HepG2 (cell line): ENCODE results near the gene PSMD5. TPM values are rescaled to one million over a fixed set of nuclear protein-coding genes. Genes with fewer than 3 reads are reported as not detected.

Experiments
- CEBPB ChIP-seq: IDR thresholded peaks from 2 replicates; pipeline ENCODE4 v1.6.1; 2011; ENCODE audit warnings: low read depth, low read length, improper control_type of control experiment, borderline replicate concordance
- HOXA5 ChIP-seq: sonication (generic); formaldehyde crosslinking; IDR thresholded peaks from 2 replicates; pipeline ENCODE4 v1.4.0; 2020; ENCODE audit warnings: missing genetic modification reagents
- ONECUT2 ChIP-seq: sonication (generic); formaldehyde crosslinking; IDR thresholded peaks from 2 replicates; pipeline ENCODE4 v1.4.0; 2020; ENCODE audit warnings: missing genetic modification reagents
- PHB2 ChIP-seq: fragments of 450-650 bp; IDR thresholded peaks from 2 replicates; pipeline ENCODE4 v1.6.1; 2018; ENCODE audit not compliant: partially characterized antibody
- PPARG ChIP-seq: conservative IDR thresholded peaks from 2 replicates; pipeline ENCODE4 v1.6.1; 2016; ENCODE audit warnings: missing biosample characterization, missing genetic modification reagents
- SNAPC5 ChIP-seq: sonication (generic); formaldehyde crosslinking; IDR thresholded peaks from 2 replicates; pipeline ENCODE4 v1.8.1; 2023; ENCODE audit warnings: mild to moderate bottlenecking, missing genetic modification reagents, borderline replicate concordance
- TFDP2 ChIP-seq: sonication (generic); formaldehyde crosslinking; IDR thresholded peaks from 2 replicates; pipeline ENCODE4 v1.4.0; 2020; ENCODE audit warnings: missing genetic modification reagents
- THAP11 ChIP-seq: IDR thresholded peaks from 2 replicates; pipeline ENCODE4 v1.6.1; 2016; ENCODE audit warnings: missing biosample characterization, missing genetic modification reagents
- ZBTB2 ChIP-seq: sonication (generic); formaldehyde crosslinking; IDR thresholded peaks from 2 replicates; pipeline ENCODE4 v1.8.0; 2022; ENCODE audit warnings: low read depth, missing genetic modification reagents
- ZFP91 ChIP-seq: sonication (generic); formaldehyde crosslinking; IDR thresholded peaks from 2 replicates; pipeline ENCODE4 v1.9.0; 2022; ENCODE audit warnings: missing genetic modification reagents, mild to moderate bottlenecking, borderline replicate concordance
- ZNF281 ChIP-seq: sonication (generic); formaldehyde crosslinking; IDR thresholded peaks from 2 replicates; pipeline ENCODE4 v1.4.0; 2020; ENCODE audit warnings: missing genetic modification reagents, borderline replicate concordance
- ZNF446 ChIP-seq: sonication (generic); formaldehyde crosslinking; IDR thresholded peaks from 2 replicates; pipeline ENCODE4 v1.5.0; 2020; ENCODE audit warnings: mild to moderate bottlenecking, missing genetic modification reagents
- ZNF557 ChIP-seq: sonication (generic); formaldehyde crosslinking; IDR thresholded peaks from 2 replicates; pipeline ENCODE4 v1.4.0; 2020; ENCODE audit warnings: missing genetic modification reagents
- ZNF577 ChIP-seq: sonication (generic); formaldehyde crosslinking; IDR thresholded peaks from 2 replicates; pipeline ENCODE4 v1.4.0; 2020; ENCODE audit warnings: mild to moderate bottlenecking, low read depth, missing genetic modification reagents, borderline replicate concordance
- ZNF589 ChIP-seq: sonication (generic); formaldehyde crosslinking; conservative IDR thresholded peaks from 2 replicates; pipeline ENCODE4 v1.8.0; 2022; ENCODE audit warnings: mild to moderate bottlenecking, moderate library complexity, missing genetic modification reagents
- ZNF776 ChIP-seq: sonication (generic); formaldehyde crosslinking; IDR thresholded peaks from 2 replicates; pipeline ENCODE4 v1.4.0; 2020; ENCODE audit warnings: mild to moderate bottlenecking, missing genetic modification reagents
- ZNF878 ChIP-seq: sonication (generic); formaldehyde crosslinking; IDR thresholded peaks from 2 replicates; pipeline ENCODE4 v1.8.1; 2023; ENCODE audit warnings: mild to moderate bottlenecking, missing genetic modification reagents, moderate library complexity
- ZSCAN22 ChIP-seq: sonication (generic); formaldehyde crosslinking; IDR thresholded peaks from 2 replicates; pipeline ENCODE4 v1.4.0; 2020; ENCODE audit warnings: mild to moderate bottlenecking, missing genetic modification reagents
- polyA plus RNA-seq, 8 experiments: library from polyadenylated mRNA; depleted of rRNA in 3 of 8; stranded (reverse) in 7 of 8; unstranded in 1 of 8; fragments of >200 nt; fragmentation: Illumina TruSeq in 4 of 8; extraction: Trizol in 4 of 8; gene quantifications; 2 replicates each; pipeline versions ENCODE4 v1.2.1 to v1.2.3, GENCODE V29; 2011 to 2016; ENCODE audit warnings: low read depth in 4 of 8, missing spikeins in 1 of 8, mixed read lengths in 1 of 8; ENCODE audit not compliant: insufficient read depth in 1 of 8
- total RNA-seq, 5 experiments: library from RNA; depleted of rRNA; stranded (reverse); fragments of >200 nt; fragmentation: Illumina TruSeq; extraction: Trizol; gene quantifications; 2 replicates each; pipeline ENCODE4 v1.2.3, GENCODE V29; 2016; ENCODE audit warnings: low read depth in 1 of 5
- TF ChIP-seq, protein P1 (sequence below), 2 experiments: sonication (generic) in 1 of 2; formaldehyde crosslinking in 1 of 2; IDR thresholded peaks; 2 replicates each; pipeline versions ENCODE4 v1.4.0 to v1.6.1; 2018 to 2020; ENCODE audit warnings: missing genetic modification reagents in 2 of 2, borderline replicate concordance in 1 of 2, low read depth in 1 of 2, mild to moderate bottlenecking in 1 of 2, missing biosample characterization in 1 of 2

Gene PSMD5
- total and polyA plus RNA-seq, 2 of the 13 experiments (the other 11 are each of a cell fraction or from before 2014, with no cell fraction given): 12.7 to 18.1 TPM

GRCh38 chr9:120792898-120793765 lies 49.6 kb downstream of the PSMD5 start, which contains the start of gene FBXW2 (continued):
- TF ChIP-seq, protein P1, sequence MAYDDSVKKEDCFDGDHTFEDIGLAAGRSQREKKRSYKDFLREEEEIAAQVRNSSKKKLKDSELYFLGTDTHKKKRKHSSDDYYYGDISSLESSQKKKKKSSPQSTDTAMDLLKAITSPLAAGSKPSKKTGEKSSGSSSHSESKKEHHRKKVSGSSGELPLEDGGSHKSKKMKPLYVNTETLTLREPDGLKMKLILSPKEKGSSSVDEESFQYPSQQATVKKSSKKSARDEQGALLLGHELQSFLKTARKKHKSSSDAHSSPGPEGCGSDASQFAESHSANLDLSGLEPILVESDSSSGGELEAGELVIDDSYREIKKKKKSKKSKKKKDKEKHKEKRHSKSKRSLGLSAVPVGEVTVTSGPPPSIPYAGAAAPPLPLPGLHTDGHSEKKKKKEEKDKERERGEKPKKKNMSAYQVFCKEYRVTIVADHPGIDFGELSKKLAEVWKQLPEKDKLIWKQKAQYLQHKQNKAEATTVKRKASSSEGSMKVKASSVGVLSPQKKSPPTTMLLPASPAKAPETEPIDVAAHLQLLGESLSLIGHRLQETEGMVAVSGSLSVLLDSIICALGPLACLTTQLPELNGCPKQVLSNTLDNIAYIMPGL (CRISPR knock-in tag; IDR thresholded peaks at IDR 0.05; ENCODE audit: borderline replicate concordance in 1 of 2, low read depth in 1 of 2): peak; percentile 79 to 94; a peak in 3 of 4 replicates
- TF ChIP-seq ZNF577 (CRISPR knock-in tag) (no peak), ZNF878 (CRISPR knock-in tag) (no peak), HOXA5 (peak; percentile 95), PPARG (CRISPR knock-in tag) (peak; percentile 29; the same call in 1 of the 2 replicates), CEBPB (no peak), TFDP2 (CRISPR knock-in tag) (peak; percentile 81), ZSCAN22 (no peak), ZBTB2 (peak; percentile 98), ZNF281 (CRISPR knock-in tag) (peak; percentile 50; the same call in 1 of the 2 replicates), THAP11 (peak; percentile 96), PHB2 (no peak), SNAPC5 (CRISPR knock-in tag) (peak; percentile 77; the same call in 1 of the 2 replicates), ZNF446 (CRISPR knock-in tag) (peak; percentile 76; the same call in 1 of the 2 replicates), ZNF776 (CRISPR knock-in tag) (peak; percentile 85), ZFP91 (CRISPR knock-in tag) (peak; percentile 94), ONECUT2 (CRISPR knock-in tag) (no peak), ZNF589 (CRISPR knock-in tag) (peak; percentile 22; the same call in 1 of the 2 replicates), ZNF557 (CRISPR knock-in tag) (0 out of 2 replicates have a peak, but pooled peaks have one; percentile 17)
